ENCODE results near the gene ALS2CL. TPM values are rescaled to one million over a fixed set of nuclear protein-coding genes. Genes with fewer than 3 reads are reported as not detected.

Gene ALS2CL
- total RNA-seq, 2 experiments from 2014 or later = 15.5 to 16.6 TPM

DNA sequence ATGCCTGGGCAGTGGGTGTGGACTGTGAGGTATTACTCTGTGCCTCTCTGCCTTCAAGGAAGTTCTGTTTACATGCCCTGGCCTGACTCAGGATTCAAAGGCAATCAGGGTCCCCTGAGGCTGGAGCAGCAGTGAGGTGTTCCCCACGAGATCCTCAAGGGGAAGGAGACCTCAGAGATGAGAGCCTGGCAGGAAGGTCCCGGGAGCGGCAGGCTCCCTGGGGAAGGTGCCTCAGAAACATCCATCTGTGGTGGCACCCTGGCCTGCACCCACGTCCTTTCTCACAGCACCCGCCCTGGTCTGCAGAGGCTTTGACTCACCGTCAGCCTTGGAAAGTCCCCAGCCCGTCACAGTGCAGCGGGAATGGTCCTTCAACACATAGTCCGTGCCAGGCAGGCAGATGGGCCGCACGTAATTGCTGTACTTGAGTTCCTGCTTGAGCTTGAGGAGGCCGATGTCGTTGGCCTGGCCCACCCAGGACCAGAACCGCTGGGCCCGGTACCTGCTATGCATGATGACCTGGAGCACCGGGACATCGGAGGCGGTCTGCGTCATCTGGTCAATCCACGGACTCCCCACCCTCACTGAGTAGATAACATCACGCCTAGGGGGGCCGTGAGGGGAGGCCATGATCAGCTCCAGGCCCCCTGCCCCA, 20.5 kb upstream of the ALS2CL start:
- H3K4me3 Mint-ChIP-seq = no peak overlapping the region
- POLR2A ChIA-PET = no interaction called here
- no peaks in the 10 kb centered on the region for H3K9me3 Mint-ChIP-seq
- CTCF ChIA-PET = interaction anchor here (1.4 kb wide), 1 partner anchor 19 kb away, joined by 3 read pairs; no protein-coding TSS in a partner anchor
- no peak overlapping the region for H3K27ac Mint-ChIP-seq
- H3K4me1 Mint-ChIP-seq = no peaks in the 10 kb centered on the region
- H3K27me3 Mint-ChIP-seq = peaks cover 7% of the 10 kb centered on the region
- H3K36me3 Mint-ChIP-seq (ENCODE audit: low read depth) = no peaks in the 10 kb centered on the region
- no peak for DNase-seq

DNA sequence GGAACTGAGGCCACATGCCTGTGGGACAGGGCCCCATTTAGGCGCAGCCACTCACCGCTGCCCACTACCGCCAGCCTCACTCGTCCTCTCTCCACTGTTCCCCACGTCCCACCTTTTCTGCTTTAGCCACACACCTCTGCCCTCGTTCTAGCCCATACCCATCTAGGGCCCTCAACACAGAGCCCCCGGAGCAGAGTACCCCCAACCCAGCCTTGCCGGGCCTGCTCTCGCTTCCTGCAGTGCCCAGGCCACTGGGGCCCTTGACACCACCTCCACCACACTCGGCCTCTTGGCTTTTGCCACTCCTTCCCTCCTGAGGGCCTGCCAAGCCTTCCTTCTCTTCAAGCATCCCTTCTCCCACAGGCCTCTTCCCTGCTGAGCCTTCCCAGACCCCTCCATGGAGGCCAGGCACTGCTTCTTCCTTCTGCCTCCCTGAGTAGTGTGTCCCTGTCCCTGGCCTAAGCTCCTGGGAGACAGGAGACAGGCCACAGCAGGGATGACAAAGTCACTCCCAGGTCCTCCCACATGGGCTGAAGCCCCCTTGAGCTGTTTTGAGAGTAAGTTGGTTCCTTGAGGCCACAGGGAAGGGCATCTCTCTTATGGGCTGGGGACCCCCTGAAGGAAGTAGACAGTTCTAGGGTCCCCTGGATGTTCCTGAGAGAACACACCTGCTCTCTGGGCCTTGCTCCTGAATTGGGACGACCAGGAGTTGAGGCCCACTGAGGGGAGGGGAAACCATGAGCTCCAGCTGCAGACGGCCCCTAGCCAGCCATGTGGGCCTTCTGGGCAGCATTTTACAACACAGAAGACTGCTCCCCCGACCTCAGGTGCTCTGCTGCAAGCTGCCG, 19.8 kb upstream of the ALS2CL start:
- no peak overlapping the region for H3K4me3 Mint-ChIP-seq
- no peaks in the 10 kb centered on the region for H3K9me3 Mint-ChIP-seq
- no peak for DNase-seq
- no peak overlapping the region for H3K27ac Mint-ChIP-seq
- no peaks in the 10 kb centered on the region for H3K36me3 Mint-ChIP-seq (ENCODE audit: low read depth)
- H3K27me3 Mint-ChIP-seq = peaks cover 5% of the 10 kb centered on the region
- no peaks in the 10 kb centered on the region for H3K4me1 Mint-ChIP-seq
- CTCF ChIA-PET = interaction anchor here (1.4 kb wide), 1 partner anchor 19 kb away, joined by 3 read pairs; no protein-coding TSS in a partner anchor
- POLR2A ChIA-PET = no interaction called here

DNA sequence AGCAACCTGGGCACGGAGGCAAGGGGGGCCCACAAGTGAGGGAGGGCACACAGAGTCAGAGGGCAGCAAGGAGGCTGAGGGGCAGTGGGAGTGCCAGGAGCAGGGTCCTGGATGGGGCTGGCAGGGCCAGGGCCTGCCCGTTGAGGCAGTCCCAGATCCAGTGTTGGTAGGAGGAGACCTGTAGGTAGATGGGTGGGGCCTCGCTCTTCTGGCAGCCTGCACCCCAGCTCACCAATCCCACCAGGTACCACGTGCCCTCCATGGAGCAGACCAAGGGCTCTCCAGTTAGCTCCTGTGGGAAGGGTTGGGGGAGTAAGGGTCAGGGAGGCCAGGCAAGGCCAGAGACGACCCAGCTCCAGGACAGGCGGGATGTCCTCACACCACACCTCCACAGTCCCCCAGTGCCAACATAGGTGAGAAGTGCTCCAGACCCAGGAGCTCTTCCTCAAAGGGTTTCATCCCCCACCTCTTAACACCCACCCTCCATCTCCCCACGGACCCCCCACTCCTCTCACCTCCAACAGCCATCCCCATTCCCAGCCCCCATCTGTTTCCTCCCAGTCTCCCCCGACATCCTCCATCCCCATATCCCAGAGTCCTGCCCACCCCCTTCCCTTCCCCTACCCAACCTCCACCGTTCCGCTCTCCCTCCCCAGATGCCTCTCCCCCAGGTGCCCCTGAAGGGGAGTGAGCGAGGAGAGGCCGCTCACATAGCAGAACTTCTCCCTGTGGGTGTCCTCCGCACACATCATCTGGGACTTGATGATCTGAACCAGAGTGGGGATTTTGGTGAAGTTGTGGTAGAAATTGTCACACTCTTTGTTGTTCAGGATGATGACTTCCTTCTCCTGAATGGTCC, 18.9 kb upstream of the ALS2CL start:
- H3K36me3 Mint-ChIP-seq (ENCODE audit: low read depth) = no peaks in the 10 kb centered on the region
- CTCF ChIA-PET = no interaction called here

DNA sequence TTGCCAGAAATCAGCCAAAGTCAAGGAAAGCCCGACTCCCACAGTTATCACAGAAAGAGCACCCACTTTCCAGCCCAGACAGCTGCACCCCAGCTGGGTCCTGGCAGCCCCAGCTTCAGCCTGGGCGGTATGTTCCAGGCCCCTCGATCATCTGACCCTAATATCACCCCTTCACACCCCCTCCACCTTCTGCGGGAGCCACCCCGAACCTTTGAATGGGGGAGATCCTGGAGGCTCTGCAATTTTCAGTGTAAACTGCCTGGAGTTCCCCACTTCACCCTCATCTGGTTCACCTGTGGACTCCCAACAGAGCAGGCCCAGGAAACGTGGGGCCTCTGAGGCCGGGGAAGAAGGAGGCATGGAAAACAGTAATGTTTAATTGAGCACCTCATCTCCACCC, 18.3 kb upstream of the ALS2CL start:
- H3K27ac Mint-ChIP-seq = no peak overlapping the region
- H3K4me1 Mint-ChIP-seq = no peaks in the 10 kb centered on the region
- H3K27me3 Mint-ChIP-seq = peaks cover 2% of the 10 kb centered on the region
- CTCF ChIA-PET = no interaction called here
- no peaks in the 10 kb centered on the region for H3K36me3 Mint-ChIP-seq (ENCODE audit: low read depth)
- no peaks in the 10 kb centered on the region for H3K9me3 Mint-ChIP-seq
- no peak for DNase-seq
- no peak overlapping the region for H3K4me3 Mint-ChIP-seq
- POLR2A ChIA-PET = no interaction called here

More for the DNA sequence above, 18.9 kb upstream of the ALS2CL start:
- DNase-seq = no peak
- H3K4me1 Mint-ChIP-seq = no peaks in the 10 kb centered on the region
- no peaks in the 10 kb centered on the region for H3K9me3 Mint-ChIP-seq
- no peak overlapping the region for H3K27ac Mint-ChIP-seq
- peaks cover 2% of the 10 kb centered on the region for H3K27me3 Mint-ChIP-seq
- POLR2A ChIA-PET = no interaction called here
- H3K4me3 Mint-ChIP-seq = no peak overlapping the region

DNA sequence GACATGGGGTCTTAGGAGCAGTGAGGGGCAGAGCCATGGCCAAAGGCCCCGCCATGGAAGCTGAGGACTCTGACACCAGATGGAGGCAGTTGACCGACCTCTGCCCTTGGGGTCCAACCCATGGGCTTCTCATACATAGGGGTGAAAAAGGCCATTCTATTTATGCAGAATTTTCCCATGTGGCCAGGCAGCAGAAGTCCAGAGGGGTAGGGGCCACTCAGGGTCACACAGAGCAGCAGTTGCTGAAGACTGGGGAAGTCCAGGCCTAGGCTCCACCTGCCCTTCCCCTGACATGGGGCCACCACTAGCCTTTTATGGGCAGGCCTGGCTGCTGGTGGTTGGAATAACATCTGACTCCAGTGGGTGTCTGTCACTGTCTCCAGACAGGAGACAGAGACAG, 17.8 kb upstream of the ALS2CL start:
- no peak overlapping the region for H3K4me3 Mint-ChIP-seq
- H3K9me3 Mint-ChIP-seq = no peaks in the 10 kb centered on the region
- ChIA-PET CTCF (no interaction called here), POLR2A (no interaction called here)
- H3K4me1 Mint-ChIP-seq = no peaks in the 10 kb centered on the region
- H3K27me3 Mint-ChIP-seq = peaks cover 2% of the 10 kb centered on the region
- H3K36me3 Mint-ChIP-seq (ENCODE audit: low read depth) = no peaks in the 10 kb centered on the region
- H3K27ac Mint-ChIP-seq = no peak overlapping the region
- DNase-seq = no peak

DNA sequence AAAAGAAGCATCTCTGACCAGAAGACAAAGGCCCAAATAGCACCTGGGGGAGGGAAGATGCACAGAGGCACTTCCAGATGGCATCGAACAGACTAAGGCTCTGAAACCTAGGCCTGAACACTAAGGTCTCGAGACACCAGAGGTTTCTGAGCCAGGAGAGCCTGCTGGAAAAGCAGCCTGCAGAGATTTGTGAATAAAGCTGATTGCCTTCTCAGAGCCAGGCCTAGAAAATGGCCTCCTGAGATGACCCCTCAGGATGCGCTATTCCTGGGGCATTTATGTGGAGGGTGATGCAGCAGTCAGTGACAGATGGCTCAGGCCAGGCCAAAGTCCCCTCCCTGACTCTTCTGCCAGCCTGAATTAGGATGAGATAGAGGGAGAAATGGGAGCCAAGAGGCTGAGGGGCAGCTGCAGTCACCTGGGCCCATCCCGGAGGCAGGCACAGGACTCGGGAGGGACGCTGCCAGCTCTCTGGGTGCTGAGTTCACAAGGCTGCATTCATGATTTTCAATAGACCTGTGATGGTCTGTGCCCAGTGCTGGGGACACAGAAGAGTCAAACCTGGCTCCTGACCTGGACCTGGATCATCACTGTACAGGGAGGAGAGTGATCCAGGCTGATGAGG, 17.3 kb upstream of the ALS2CL start:
- no peaks in the 10 kb centered on the region for H3K27me3 Mint-ChIP-seq
- DNase-seq = no peak
- no peak overlapping the region for H3K27ac Mint-ChIP-seq
- H3K4me3 Mint-ChIP-seq = no peak overlapping the region
- H3K9me3 Mint-ChIP-seq = no peaks in the 10 kb centered on the region
- no peaks in the 10 kb centered on the region for H3K4me1 Mint-ChIP-seq
- CTCF ChIA-PET = no interaction called here
- POLR2A ChIA-PET = no interaction called here
- H3K36me3 Mint-ChIP-seq (ENCODE audit: low read depth) = no peaks in the 10 kb centered on the region

DNA sequence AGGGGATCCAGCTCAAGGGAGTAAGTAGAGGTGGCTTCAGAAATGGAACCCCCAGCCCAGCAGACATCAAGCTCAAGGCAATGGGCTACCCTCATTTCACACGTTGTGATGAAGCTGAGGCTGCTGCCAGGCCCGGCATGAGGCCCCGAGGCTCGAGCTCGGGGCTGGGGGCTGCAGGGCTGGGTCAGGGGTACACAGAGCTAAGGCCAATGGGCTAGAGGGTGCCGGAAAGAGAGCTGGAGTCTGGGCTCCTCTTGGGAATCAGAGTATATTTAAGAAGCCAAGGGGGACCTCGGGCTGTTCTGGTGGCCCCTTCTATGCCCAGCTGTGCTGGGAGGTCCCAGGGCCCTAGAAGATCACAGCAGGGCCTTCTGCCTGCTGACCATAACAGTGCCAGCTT, 16.8 kb upstream of the ALS2CL start:
- Mint-ChIP-seq H3K27ac (no peak overlapping the region), H3K27me3 (no peaks in the 10 kb centered on the region), H3K4me1 (no peaks in the 10 kb centered on the region), H3K4me3 (no peak overlapping the region), H3K36me3 (ENCODE audit: low read depth) (no peaks in the 10 kb centered on the region), H3K9me3 (no peaks in the 10 kb centered on the region)
- ChIA-PET CTCF (no interaction called here), POLR2A (no interaction called here)
- no peak for DNase-seq

DNA sequence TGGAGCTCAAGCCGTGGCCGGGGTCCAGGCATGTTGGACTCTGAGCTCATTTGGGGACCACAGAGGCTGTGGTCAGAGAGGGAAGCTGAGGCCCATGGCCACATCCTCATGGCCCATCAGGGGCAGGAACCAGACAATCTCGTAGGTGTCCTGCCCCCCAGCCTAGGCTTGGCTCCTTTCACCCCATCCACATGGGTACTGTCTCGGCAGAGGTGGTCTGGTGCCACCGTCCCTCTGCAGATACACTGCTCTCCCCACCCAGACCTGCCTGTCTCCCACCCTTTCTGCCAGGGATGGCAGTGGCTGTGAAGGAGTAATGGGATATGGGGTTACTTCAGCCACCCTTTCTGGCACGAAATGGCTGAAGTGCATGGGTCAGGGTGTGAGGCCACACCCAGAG, 16.2 kb upstream of the ALS2CL start:
- no peaks in the 10 kb centered on the region for H3K27me3 Mint-ChIP-seq
- no peak overlapping the region for H3K27ac Mint-ChIP-seq
- POLR2A ChIA-PET = no interaction called here
- H3K4me1 Mint-ChIP-seq = no peaks in the 10 kb centered on the region
- DNase-seq = no peak
- CTCF ChIA-PET = no interaction called here
- H3K36me3 Mint-ChIP-seq (ENCODE audit: low read depth) = no peaks in the 10 kb centered on the region
- no peak overlapping the region for H3K4me3 Mint-ChIP-seq
- no peaks in the 10 kb centered on the region for H3K9me3 Mint-ChIP-seq

DNA sequence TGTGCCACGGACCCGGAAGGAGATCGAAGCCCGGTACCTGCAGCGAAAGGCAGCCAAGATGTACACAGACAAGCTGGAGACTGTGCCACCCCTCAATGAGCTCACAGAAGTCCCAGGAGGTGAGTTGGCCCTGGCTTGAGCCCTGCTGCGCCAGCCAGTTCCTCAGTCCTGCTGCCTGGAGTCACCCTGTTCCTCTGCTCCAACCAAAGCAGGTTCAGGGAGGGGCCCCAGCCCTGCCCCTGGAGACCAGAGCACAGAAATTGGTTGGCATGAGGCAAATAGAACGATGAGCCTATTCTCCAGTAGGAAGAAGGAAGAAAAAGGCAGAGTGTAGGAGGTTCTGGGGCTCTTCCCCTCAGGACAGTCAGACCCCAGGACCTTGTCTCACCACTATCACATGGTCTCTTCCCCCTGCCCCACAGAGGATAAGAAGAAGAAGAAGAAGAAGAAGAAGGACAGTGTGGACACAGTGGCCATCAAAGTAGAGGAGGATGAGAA, 15.7 kb upstream of the ALS2CL start:
- no peak for DNase-seq
- ChIA-PET CTCF (no interaction called here), POLR2A (no interaction called here)
- H3K27me3 Mint-ChIP-seq = no peaks in the 10 kb centered on the region
- no peaks in the 10 kb centered on the region for H3K9me3 Mint-ChIP-seq
- no peaks in the 10 kb centered on the region for H3K36me3 Mint-ChIP-seq (ENCODE audit: low read depth)
- no peaks in the 10 kb centered on the region for H3K4me1 Mint-ChIP-seq
- H3K4me3 Mint-ChIP-seq = no peak overlapping the region
- no peak overlapping the region for H3K27ac Mint-ChIP-seq

DNA sequence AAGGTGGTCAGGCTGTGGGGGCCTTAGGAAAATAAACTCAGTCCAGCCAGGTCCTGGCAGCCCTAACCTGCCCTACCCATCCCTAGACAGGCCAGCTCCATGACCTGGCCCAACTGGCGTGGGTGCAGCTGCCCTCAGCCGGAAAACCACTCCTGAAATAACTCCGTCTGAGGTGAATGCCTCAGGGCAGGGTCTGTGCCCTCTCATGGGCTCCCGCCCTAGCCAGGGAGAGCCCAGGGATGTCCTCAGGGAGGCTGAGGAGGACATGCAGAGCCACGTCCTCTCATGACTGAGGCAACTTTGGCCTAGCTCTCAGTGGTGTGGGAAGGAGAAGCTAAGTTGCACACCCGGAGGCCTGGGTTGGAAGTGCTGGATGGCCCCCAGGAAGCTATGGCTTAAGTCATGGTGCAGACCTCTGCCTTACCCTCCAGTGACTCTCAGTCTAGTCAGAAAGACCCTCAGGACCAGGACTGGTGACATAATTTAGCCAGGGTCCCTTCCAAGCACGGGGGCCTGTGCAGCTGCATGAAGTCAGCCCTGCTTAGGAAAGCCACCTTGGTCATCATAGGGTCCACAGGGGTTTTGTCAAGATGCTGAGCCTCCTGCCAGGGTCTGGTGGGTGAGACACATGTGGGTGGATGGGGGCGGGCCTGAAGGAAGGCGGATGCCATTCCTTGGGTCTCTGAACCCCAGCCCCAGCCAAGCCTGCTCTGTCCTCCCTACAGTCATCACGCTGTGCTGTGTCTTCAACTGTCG, 15.1 kb upstream of the ALS2CL start:
- ChIA-PET CTCF (interaction anchor here (1.1 to 1.2 kb wide), 2 partner anchors 9 to 186 kb away, joined by 3 read pairs; partner anchors contain the start of gene PRSS50), POLR2A (no interaction called here)
- Mint-ChIP-seq H3K36me3 (ENCODE audit: low read depth) (no peaks in the 10 kb centered on the region), H3K9me3 (no peaks in the 10 kb centered on the region), H3K27me3 (no peaks in the 10 kb centered on the region), H3K4me1 (no peaks in the 10 kb centered on the region), H3K4me3 (no peak overlapping the region), H3K27ac (no peak overlapping the region)
- no peak for DNase-seq

DNA sequence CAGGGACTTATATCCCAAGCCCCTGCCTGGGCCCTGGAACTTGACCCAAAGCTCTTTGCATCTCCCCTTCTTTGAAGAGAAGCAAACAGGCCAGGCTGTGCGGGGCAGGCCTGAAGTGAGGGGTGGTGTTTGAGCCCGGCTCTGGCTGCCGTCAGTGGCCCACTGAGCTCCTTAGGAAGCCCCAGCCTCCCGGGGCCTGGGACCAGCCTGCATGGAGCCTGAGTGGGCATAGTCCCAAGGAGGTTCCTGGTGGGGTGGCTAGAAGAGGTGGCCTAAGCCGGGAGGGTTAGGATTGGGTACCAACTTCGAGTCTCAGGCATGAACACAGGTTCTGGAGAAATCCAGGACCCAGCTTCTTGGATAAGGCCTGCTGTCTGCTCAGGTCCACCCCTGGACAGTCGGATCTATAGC, 14.1 kb upstream of the ALS2CL start:
- no peaks in the 10 kb centered on the region for H3K9me3 Mint-ChIP-seq
- H3K27ac Mint-ChIP-seq = no peak overlapping the region
- no peak overlapping the region for H3K4me3 Mint-ChIP-seq
- POLR2A ChIA-PET = no interaction called here
- CTCF ChIA-PET = interaction anchor here (0.9 to 1.2 kb wide), 4 partner anchors 8 to 187 kb away, joined by 3 to 4 read pairs (median 3); partner anchors contain the start of gene PRSS50
- no peak for DNase-seq
- no peaks in the 10 kb centered on the region for H3K36me3 Mint-ChIP-seq (ENCODE audit: low read depth)
- H3K4me1 Mint-ChIP-seq = no peaks in the 10 kb centered on the region
- peaks cover under 1% of the 10 kb centered on the region for H3K27me3 Mint-ChIP-seq
